Fibroblast of the conjunctiva (primary cell): ENCODE measurements around the gene SEC14L6.

Source experiments
- DNase-seq: peaks from one replicate; pipeline ENCODE4 v3.0.0-alpha.2; 2010; ENCODE audit warnings: low read depth

Gene SEC14L6

GRCh38 chr22:30495041-30495784 is 51.3 kb downstream of the SEC14L6 start:
- DNase-seq = no peak

DNA sequence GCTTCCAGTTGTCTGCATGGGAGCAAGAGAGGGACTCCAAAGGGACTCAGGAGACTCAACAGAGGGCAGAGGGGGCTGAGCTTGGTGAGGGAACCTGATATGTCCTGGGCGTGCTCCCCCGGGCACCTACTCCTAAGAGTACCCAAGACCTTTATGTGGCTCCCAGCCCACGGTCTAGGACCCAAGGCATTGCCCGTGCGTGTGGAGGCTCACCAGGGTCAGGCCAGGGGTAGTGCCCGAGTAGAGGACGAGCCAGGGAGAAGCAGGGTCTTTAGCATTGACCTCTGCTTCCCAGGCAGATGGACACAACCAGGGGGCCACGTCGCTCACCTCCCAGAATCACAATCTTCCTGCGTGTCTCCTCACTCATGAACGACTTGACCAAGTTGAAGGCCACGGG is 54.4 kb downstream of the SEC14L6 start:
- DNase-seq = no peak

DNA sequence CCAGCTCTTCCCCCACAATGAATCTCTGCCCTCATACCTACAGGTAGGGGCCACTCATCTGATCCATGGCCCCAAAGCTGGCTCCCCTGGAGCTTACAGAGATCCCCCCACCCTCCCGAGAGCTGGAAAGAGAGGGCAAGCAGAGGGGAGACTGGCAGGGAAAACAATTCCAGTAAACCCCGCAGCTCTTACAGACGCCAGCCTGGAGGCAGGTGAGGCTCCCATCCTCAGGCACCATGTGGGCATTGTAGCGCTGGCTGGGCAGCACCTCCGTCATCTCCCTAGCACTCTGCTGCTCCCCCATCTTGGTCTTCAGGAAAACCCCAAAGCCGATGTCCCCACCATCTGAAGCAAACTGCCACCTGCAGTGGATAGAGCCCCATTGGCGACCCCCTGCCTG is 55.2 kb downstream of the SEC14L6 start:
- no peak for DNase-seq

- no peak for DNase-seq
Observed at GRCh38 chr22:30490399-30490798, 56.1 kb downstream of the SEC14L6 start.

DNA sequence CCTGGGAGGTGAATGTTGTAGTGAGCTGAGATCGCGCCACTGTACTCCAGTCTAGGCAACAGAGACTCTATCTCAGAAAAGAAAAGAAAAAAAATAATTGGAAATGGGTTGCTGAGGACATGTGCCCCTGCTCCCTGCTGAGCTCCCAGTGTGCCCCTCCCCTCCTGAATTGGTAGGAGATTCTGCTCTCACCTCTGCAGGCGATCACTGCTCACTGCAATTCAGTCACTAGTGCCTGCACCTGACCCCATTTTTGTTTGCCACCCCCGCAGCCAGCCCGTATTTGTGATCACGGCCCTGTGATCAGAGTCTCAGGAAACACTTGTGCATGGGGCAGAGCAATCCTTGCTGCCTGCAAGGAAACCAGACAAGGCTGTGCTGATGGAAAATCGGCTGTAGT is 58.4 kb downstream of the SEC14L6 start:
- no peak for DNase-seq

- DNase-seq = no peak
Observed at GRCh38 chr22:30486661-30487115, 59.9 kb downstream of the SEC14L6 start.

DNA sequence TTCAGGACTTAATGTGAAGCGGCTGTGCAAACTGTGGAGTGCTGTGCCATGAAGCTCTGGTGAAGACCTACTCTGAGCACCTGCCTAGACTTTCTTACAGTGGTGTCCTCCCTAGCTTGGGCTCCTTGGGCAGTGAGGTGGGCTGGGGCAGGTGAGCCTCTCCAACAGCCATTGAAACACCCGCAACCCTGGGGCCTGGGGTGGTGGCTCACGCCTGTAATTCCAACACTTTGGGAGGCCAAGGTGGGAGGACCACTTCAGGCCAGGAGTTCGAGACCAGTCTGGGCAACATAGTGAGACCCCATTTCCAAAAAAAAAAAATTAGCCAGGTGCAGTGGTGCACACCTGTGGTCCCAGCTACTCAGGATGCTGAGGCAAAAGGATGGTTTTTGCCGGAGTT is 60.4 kb downstream of the SEC14L6 start:
- DNase-seq = no peak

DNA sequence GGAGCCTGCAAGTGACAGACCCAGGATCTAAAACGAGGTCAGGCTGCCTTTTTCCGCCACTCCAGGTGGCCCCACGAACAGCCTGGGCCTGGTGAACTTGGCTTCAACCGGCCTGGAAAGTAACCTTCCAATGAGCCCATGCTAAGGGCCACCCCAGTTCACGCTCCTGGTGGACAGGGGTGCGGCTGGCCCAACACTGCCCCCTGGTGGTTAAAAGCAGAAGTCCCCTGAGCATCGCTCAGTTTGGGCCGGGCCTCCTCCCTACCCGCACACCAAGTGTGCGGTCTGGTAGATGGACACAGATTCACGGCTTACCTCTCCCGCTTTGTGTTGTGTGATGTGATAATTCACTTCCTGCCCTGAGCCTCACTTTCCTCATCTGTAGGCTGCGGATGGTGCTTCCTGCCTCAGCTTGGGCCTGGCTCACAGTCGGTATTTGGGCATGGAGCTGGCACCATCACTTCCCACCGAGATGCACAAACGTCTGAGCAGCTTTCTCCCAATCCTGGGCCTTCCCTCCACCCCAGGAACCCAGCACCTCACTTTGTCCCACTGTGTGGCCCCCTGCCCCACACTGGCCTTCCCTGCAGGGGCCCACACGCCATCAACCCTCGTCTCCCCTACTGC is 61.1 kb downstream of the SEC14L6 start:
- DNase-seq = peak; percentile 17

DNA sequence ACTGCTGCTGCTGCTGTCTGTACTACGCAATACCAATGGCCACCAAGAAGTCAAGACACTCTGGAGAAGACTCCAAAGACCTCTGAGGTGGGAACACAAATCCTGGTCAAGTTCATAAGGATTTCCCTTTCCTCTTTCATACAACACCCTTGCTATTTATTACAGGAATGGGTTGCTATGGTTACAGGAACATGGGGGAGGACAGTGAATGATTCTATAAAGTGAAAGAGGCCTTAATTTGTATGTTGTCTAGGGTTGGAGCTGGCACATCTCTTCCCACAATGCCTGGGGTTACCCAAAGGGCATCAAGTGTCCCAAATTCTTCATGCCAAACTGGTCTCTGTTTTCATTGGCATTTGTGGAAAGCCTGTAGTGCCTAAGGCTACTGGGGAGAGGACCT is 63.4 kb downstream of the SEC14L6 start:
- DNase-seq = no peak

- DNase-seq = no peak
Observed at GRCh38 chr22:30481711-30482110, 64.8 kb downstream of the SEC14L6 start.

- no peak for DNase-seq
Observed at GRCh38 chr22:30479981-30480380, 66.6 kb downstream of the SEC14L6 start.

- DNase-seq = no peak
Observed at GRCh38 chr22:30474683-30475424, 71.7 kb downstream of the SEC14L6 start.

- no peak for DNase-seq
Observed at GRCh38 chr22:30474121-30474520, 72.4 kb downstream of the SEC14L6 start.

DNA sequence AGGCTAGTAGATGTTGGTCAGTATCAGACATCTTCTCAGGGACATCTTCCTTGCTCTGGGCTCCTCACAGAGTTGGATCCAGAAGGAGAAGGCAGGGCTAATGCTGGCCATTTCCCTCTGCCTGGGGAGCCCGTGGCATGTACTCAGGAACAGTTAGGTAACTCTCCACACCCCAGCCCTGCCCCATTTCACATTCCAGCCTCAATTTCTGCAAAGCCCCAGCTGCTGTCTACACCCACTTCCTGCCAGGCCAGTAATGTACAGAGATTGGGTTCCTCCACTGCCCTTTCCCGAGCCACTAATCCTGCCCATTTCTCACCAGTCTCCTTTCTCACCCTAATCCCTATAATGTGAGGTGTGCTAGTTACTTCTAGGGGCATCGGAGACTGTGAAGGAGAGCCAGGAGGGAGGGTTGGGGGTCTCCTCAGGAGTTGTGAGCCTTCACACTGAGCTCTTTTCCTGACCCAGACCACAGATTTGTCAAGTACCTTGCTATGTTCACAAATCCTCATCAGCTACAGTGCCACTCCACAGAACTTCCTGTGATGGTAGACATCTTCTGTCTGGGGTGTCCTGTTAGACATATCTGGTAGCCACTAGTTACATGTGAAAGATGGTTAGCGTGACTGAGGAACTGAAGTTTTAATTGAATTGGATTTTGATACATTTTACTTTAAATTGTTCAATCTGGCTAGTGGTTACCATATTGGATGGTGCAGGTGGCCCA is 73.4 kb downstream of the SEC14L6 start:
- DNase-seq = no peak
